Kidney glomerular epithelial cell (primary cell): ENCODE data around the gene COL19A1.
A peak's percentile ranks its signal among the peaks of the same experiment; 100 is the strongest.

ENCODE experiments used
- DNase-seq: peaks from one replicate; lab custom pipeline; 2025; lab: John Stamatoyannopoulos, UW

COL19A1 gene

DNA sequence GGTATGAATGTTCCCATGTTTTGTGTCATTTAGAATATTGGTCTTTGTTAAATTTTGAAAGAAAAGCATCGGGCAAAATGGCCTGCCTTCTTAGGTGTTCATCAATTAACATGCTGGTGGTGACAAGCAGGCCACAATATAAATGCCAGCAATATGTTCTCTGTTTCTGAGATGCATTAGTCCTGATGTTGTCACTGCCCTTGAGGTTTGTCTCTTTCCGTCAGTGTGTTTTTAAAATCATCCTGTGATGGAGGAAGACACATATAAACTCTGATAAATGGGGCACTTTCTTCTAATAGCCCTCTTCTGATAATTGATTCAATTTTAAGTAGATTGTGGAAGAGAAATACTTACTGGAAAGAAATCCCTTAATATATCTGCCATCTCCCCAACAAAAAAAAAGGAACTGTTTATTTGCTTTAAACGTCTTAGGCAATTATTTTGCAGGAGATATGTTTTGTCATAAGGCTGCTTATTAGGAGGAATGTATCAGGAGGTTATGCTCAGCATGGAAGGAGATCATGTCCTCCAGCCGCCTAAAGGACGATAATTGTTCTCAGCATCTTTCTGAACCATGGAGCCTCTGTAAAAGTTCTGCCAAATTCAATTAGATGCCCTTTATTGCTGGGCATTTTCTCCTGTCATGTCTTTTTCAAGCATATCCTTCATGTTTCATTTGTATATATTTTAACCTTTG, 302.5 kb downstream of the COL19A1 start:
- no peak for DNase-seq

DNA sequence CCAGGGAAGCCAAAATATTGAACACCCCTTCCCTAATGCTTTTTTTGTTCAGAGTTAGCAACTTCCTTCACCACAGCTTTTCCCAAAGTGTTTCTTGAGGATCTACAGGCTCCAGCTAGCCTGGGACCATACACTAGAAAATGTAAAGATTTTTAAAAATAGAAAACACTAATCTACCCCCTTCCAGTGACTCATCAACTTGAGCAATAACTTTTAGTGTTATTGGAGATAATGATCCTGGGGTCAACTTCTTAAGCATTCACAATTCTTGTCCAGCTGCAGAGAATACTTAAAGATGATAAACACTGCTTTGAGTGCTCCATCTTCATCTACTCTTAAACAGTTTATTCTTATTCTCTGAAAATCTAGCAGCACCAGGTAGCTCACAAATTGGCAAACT, 304.9 kb downstream of the COL19A1 start:
- DNase-seq: no peak

GRCh38 chr6:70172252-70172651, 305.9 kb downstream of the COL19A1 start:
- DNase-seq: no peak

- DNase-seq: no peak
Measured at GRCh38 chr6:70175770-70176169, 309.4 kb downstream of the COL19A1 start.

GRCh38 chr6:70176842-70177550, 310.6 kb downstream of the COL19A1 start:
- DNase-seq: no peak

GRCh38 chr6:70180183-70180900, 314.0 kb downstream of the COL19A1 start:
- no peak for DNase-seq

GRCh38 chr6:70180901-70181599, 314.7 kb downstream of the COL19A1 start:
- no peak for DNase-seq

GRCh38 chr6:70183538-70183937, 317.2 kb downstream of the COL19A1 start:
- DNase-seq: no peak

DNA sequence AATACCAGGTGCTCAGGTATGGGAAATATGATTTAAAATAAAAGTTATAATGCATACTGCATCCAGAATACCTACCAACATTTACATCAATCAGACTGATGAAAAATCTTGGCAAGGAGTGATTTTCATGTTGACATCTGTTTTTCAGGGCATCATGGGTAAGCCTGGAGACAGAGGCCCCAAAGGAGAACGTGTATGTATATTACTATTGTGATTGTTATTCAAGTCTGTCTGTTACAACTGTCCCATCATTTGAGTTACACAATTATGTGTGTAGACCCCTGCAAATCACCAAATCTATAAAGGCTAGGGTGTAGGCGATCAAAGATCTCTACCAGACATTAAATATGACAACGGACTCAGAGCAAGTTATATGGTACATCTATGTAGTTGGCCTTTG, 318.4 kb downstream of the COL19A1 start:
- no peak for DNase-seq

DNA sequence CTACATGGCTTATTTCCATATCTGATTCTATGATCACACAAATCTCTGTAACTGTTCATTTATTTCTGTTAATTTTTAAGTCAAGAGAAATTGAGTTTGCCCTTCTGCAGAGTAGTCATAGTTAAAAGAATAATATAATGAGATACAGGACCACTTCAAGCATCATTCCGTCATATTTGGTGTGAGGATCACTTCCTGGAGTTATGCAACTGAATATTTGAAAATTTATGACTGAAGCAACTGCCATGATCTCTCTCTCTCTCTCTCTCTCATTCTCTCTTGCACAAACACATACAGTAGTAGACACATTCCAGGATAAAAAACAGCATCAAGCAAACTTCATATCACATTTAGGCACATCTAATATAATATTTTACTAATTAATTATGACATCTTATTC, 320.1 kb downstream of the COL19A1 start:
- no peak for DNase-seq

DNA sequence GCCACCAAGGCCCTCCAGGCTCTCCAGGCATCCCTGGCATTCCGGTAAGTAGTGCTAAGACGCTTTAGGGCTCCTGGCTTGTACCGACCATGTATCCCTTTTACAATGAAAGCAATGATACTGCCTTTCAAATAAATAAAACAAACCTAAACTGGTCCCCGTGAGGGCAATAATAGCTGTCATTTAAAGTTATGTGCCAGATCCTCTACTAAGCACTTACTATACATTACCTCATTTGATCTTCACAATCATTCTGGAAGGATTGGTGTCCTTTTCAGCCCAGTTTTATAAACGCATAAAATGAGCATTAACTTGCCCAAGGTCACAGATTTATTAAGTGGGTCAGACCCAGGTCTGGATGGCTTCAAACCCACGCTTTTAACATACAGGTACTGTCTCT, 321.8 kb downstream of the COL19A1 start:
- no peak for DNase-seq

DNA sequence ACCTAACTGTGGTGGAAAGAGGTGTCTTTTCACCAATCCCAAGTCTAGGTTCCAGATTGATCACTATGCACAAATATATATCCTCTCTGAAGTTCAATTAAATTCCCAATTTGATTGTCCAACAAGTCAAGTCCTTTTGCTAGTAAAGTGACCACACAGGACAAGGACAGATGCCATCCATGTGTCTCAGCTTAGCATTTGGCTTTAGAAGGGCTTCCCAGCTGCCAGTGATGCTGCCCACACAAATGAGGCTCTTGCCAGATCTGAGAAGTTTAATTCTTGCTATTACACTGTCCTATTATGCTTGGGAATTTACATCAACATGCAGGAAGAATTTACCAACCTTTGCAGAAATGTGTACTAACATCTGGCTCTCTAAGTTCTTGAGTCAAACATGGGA, 328.1 kb downstream of the COL19A1 start:
- DNase-seq: no peak

GRCh38 chr6:70196531-70196930, 330.2 kb downstream of the COL19A1 start:
- no peak for DNase-seq

GRCh38 chr6:70198785-70199184, 332.4 kb downstream of the COL19A1 start:
- no peak for DNase-seq

DNA sequence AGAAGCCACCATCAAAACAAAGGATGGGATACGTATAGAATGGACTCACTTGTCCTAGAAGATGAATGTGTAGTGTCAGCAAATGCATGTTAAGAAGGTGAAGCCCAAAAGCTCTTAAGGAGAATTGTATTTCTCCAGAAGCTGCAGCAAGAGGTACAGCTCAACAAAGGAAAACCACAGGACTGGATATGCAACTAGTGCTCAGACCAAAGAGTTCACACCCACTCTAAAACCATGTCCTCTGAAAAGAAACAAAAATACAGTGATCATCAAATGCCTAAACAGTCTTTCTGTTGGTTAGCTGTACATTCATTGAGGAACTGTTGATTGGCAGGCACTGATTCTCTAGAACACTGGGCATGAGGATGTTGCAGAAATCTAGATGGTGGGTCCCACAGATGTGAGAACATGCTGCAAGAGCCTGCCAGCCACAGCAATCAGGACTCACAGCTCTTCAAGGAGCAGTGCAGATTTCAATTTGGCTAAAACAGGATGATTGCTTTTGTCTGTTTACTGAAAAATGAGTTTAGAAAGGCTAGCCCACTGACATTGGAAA, 342.0 kb downstream of the COL19A1 start:
- no peak for DNase-seq

DNA sequence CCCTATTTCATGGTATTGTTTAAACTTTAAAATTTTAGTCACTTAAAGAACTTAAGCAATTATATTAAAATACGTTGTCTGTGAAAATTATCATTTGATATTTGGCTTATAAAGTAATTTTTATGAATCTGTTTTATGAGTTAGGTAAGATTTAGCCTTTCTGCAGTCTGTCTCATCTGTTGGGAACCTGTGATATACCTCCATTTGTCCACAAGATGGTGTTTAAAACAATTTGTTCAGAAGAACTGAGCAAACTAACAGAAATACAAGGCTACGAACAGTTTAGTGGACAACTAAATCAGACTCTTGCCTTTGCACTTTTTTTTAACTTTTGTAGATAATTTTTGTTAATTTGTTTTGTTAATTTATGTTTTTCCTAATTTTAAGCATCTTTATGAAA, 344.1 kb downstream of the COL19A1 start:
- no peak for DNase-seq

GRCh38 chr6:70215460-70216108, 349.2 kb downstream of the COL19A1 start:
- DNase-seq: no peak

- DNase-seq: no peak
Measured at GRCh38 chr6:70216767-70217166, 350.4 kb downstream of the COL19A1 start.

DNA sequence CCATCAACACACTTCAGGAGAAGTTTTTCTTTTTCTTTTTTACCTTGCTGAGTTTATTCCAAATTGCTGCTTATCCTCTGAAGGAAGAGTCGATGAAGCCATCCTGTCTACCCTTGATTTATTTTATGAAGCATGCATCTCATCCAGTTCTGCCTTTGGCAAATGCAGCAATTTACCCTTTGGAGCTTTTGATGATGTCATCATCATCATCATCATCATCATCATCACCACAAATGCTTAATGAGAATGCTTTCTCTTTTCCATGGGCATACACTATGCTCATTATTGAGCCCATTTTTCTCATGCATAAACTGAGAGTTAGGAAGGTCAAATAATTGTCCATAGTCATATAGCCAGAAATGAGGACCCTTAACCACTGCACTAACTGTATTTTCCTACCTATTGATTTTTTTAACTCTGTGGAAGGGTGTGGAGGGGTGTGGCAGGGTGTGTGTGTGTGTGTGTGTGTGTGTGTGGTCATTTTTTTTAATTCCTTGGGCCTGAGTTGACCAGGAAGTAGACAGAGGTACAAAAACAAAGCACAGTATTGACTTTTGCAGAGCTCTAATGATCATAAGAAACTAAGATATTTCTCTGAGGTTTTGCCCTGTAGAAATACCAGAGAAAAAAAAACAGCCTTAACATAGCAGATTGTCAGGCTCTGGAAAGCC, 353.7 kb downstream of the COL19A1 start:
- peak; percentile 3 for DNase-seq

GRCh38 chr6:70221025-70221714, 354.8 kb downstream of the COL19A1 start:
- peak; percentile 41 for DNase-seq
